B cell (primary cell): ENCODE data around the gene ARHGAP28. TPM values are rescaled to one million over a fixed set of nuclear protein-coding genes. Genes with fewer than 3 reads are reported as not detected.

Experiments used
- ATAC-seq: fragments of 200-7000 bp; cut with Tn5 transposase; one replicate; pipeline ENCODE4 v1.10.0; 2021; ENCODE audit warnings: low read depth, mild to moderate bottlenecking, moderate number of reproducible peaks, moderate library complexity
- CTCF ChIA-PET: fragments of 350-600 bp; sonication (Branson Sonifier 250); formaldehyde crosslinking; loops from one replicate; lab custom pipeline; 2021; ENCODE audit warnings: antibody characterized with exemption, inconsistent platforms; lab: Charles Lee
- POLR2A ChIA-PET: fragments of 350-600 bp; sonication (Branson Sonifier 250); formaldehyde crosslinking; loops from one replicate; lab custom pipeline; 2021; ENCODE audit warnings: antibody characterized with exemption; lab: Charles Lee
- DNase-seq: peaks from one replicate; pipeline ENCODE4 v3.0.0; 2013
- H2AFZ ChIP-seq: 2 replicates; pipeline ENCODE4 v1.6.1; 2012; ENCODE audit warnings: mild to moderate bottlenecking, low read depth, low read length; ENCODE audit not compliant: insufficient read depth, poor library complexity, severe bottlenecking
- H3K27ac ChIP-seq, 2 donors: 1 replicate in 1 of 2; 2 replicates in 1 of 2; pipeline ENCODE4 v1.5.1; 2012 to 2013; ENCODE audit warnings: low read length in 2 of 2, mild to moderate bottlenecking in 2 of 2, moderate library complexity in 1 of 2
- H3K27me3 ChIP-seq, 4 experiments: fragments of 200-600 bp in 1 of 4; sonication (generic) in 1 of 4; replicated peaks in 1 of 4; 1 replicate in 2 of 4; 2 replicates in 2 of 4; pipeline versions ENCODE4 v1.6.1 to v1.7.0; 2013 to 2016; ENCODE audit warnings: low read length in 3 of 4, mild to moderate bottlenecking in 2 of 4, mixed read lengths in 1 of 4, moderate library complexity in 1 of 4; ENCODE audit not compliant: insufficient read depth in 4 of 4, control insufficient read depth in 3 of 4; ENCODE audit errors: control extremely low read depth in 1 of 4
- H3K36me3 ChIP-seq, 2 experiments: replicated peaks in 1 of 2; 1 replicate in 1 of 2; 2 replicates in 1 of 2; pipeline versions ENCODE4 v1.6.1 to v1.7.1; 2013; ENCODE audit warnings: low read length in 1 of 2; ENCODE audit not compliant: insufficient read depth in 2 of 2, control insufficient read depth in 1 of 2; ENCODE audit errors: control extremely low read depth in 1 of 2, extremely low read depth in 1 of 2
- H3K4me1 ChIP-seq, 2 donors: fragments of 200-600 bp in 1 of 2; sonication (generic) in 1 of 2; 1 replicate in 1 of 2; 2 replicates in 1 of 2; pipeline versions ENCODE4 v1.5.1 to v1.6.1; 2013 to 2017; ENCODE audit warnings: low read length in 2 of 2; ENCODE audit not compliant: control insufficient read depth in 2 of 2, insufficient read depth in 2 of 2
- H3K4me2 ChIP-seq: replicated peaks from 2 replicates; pipeline ENCODE3; 2012; ENCODE audit warnings: mild to moderate bottlenecking, low read depth, low read length; ENCODE audit not compliant: poor library complexity, severe bottlenecking
- H3K4me3 ChIP-seq, 5 experiments: fragments of 200-600 bp in 1 of 5; sonication (generic) in 1 of 5; 1 replicate in 3 of 5; 2 replicates in 2 of 5; pipeline versions ENCODE4 v1.5.1 to v1.7.0; 2011 to 2016; ENCODE audit warnings: low read length in 4 of 5, mild to moderate bottlenecking in 4 of 5, low read depth in 2 of 5, control low read depth in 1 of 5, moderate library complexity in 1 of 5; ENCODE audit not compliant: insufficient read depth in 1 of 5; ENCODE audit errors: control extremely low read depth in 1 of 5, extremely low read depth in 1 of 5
- H3K79me2 ChIP-seq: fragments of 200-600 bp; sonication (generic); one replicate; pipeline ENCODE4 v1.6.0; 2016; ENCODE audit warnings: low read length; ENCODE audit not compliant: control insufficient read depth, insufficient read depth
- H3K9ac ChIP-seq: fragments of 200-600 bp; sonication (generic); 2 replicates; pipeline ENCODE4 v1.6.1; 2017; ENCODE audit warnings: mild to moderate bottlenecking, low read length, moderate library complexity
- H3K9me3 ChIP-seq, 3 donors: one replicate each; pipeline versions ENCODE4 v1.6.1 to v1.7.1; 2013; ENCODE audit warnings: low read length in 2 of 3; ENCODE audit not compliant: control insufficient read depth in 2 of 3, insufficient read depth in 1 of 3; ENCODE audit errors: control extremely low read depth in 1 of 3
- H4K20me1 ChIP-seq: 2 replicates; pipeline ENCODE4 v1.6.0; 2012; ENCODE audit warnings: mild to moderate bottlenecking, low read length; ENCODE audit not compliant: insufficient read depth, control insufficient read depth, poor library complexity, severe bottlenecking
- H3K27ac Mint-ChIP-seq: one replicate; pipeline ENCODE4 v1.8.0; 2021; ENCODE audit warnings: mixed read lengths
- H3K27me3 Mint-ChIP-seq: one replicate; pipeline ENCODE4 v1.8.0; 2021; ENCODE audit warnings: mixed read lengths
- H3K4me1 Mint-ChIP-seq: one replicate; pipeline ENCODE4 v1.8.0; 2021; ENCODE audit warnings: mixed read lengths
- H3K4me3 Mint-ChIP-seq: one replicate; pipeline ENCODE4 v1.8.0; 2021; ENCODE audit warnings: mixed read lengths
- H3K9me3 Mint-ChIP-seq: one replicate; pipeline ENCODE4 v1.8.0; 2022; ENCODE audit warnings: mixed read lengths; ENCODE audit not compliant: insufficient read depth
- CTCF ChIP-seq: fragments of 200-600 bp; IDR thresholded peaks from one replicate; pipeline ENCODE4 v1.8.0; 2022; ENCODE audit warnings: antibody characterized with exemption, mild to moderate bottlenecking
- EZH2 ChIP-seq: IDR thresholded peaks from 2 replicates; pipeline ENCODE4 v1.6.1; 2012; ENCODE audit warnings: borderline replicate concordance, low read depth, mild to moderate bottlenecking, moderate library complexity, low read length; ENCODE audit not compliant: insufficient read depth, poor library complexity, severe bottlenecking
- WGBS: methylation state at CpG from one replicate; pipeline ENCODE4 v1.1.5; 2013; ENCODE audit warnings: missing lambda C conversion rate; ENCODE audit not compliant: insufficient coverage; 5-methylcytosine and 5-hydroxymethylcytosine counted together
- intact Hi-C: fragments of 100-400 bp; cut with micrococcal nuclease; formaldehyde crosslinking; loops from one replicate; pipeline ENCODE4 v1.10.0; 2022
- polyA plus RNA-seq: library from polyadenylated mRNA; depleted of rRNA; stranded (reverse); fragments of >200 nt; gene quantifications from 2 replicates; pipeline ENCODE4 v1.2.3, GENCODE V29; 2012
- total RNA-seq, 2 donors: library from RNA; stranded (reverse); fragments of 120-200 nt in 1 of 2; gene quantifications; 1 replicate in 1 of 2; 2 replicates in 1 of 2; pipeline versions ENCODE4 v1.2.3 to v1.2.4, GENCODE V29; 2013 to 2022

Gene ARHGAP28
- total and polyA plus RNA-seq, 2 donors (not counting 1 experiment from before 2014, with no cell fraction given) = not detected

- DNase-seq = no peak
- no peaks in the 10 kb centered on the region for H3K27me3 ChIP-seq
- ChIA-PET CTCF (no interaction called here), POLR2A (no interaction called here)
- no peaks in the 10 kb centered on the region for H3K4me1 Mint-ChIP-seq
- H3K4me3 ChIP-seq = no peak overlapping the region
- H3K9me3 ChIP-seq = no peaks in the 10 kb centered on the region
- no peaks in the 10 kb centered on the region for H4K20me1 ChIP-seq
- no peaks in the 10 kb centered on the region for H3K9me3 Mint-ChIP-seq
- H3K9ac ChIP-seq = no peak overlapping the region
- no peaks in the 10 kb centered on the region for H3K36me3 ChIP-seq
- H3K27ac Mint-ChIP-seq = no peak overlapping the region
- no peak overlapping the region for H2AFZ ChIP-seq
- ATAC-seq = no peak
- no peak overlapping the region for H3K4me2 ChIP-seq
- no peaks in the 10 kb centered on the region for H3K79me2 ChIP-seq
- intact Hi-C loops = no loop called here
- no peak overlapping the region for H3K4me3 Mint-ChIP-seq
- TF ChIP-seq CTCF = no peak
- no peak for TF ChIP-seq EZH2
- H3K27ac ChIP-seq = no peak overlapping the region
- no peaks in the 10 kb centered on the region for H3K27me3 Mint-ChIP-seq
- H3K4me1 ChIP-seq = no peaks in the 10 kb centered on the region
These were observed 52.3 kb downstream of the ARHGAP28 start for GRCh38 chr18:6781796-6782195.

GRCh38 chr18:6782861-6783260 is 53.3 kb downstream of the ARHGAP28 start:
- H3K4me2 ChIP-seq = no peak overlapping the region
- no peak for DNase-seq
- intact Hi-C loops = no loop called here
- TF ChIP-seq CTCF = no peak
- no peak for TF ChIP-seq EZH2
- WGBS = no CpG with 5 or more reads among the region's 1 CpG
- Mint-ChIP-seq H3K9me3 (no peaks in the 10 kb centered on the region), H3K27me3 (no peaks in the 10 kb centered on the region), H3K4me1 (no peaks in the 10 kb centered on the region), H3K27ac (no peak overlapping the region), H3K4me3 (no peak overlapping the region)
- CTCF ChIA-PET = no interaction called here
- no peaks in the 10 kb centered on the region for H3K4me1 ChIP-seq
- H3K9me3 ChIP-seq = no peaks in the 10 kb centered on the region
- H4K20me1 ChIP-seq = no peaks in the 10 kb centered on the region
- H3K4me3 ChIP-seq = no peak overlapping the region
- no peak overlapping the region for H3K27ac ChIP-seq
- ATAC-seq = no peak
- POLR2A ChIA-PET = no interaction called here
- H3K36me3 ChIP-seq = no peaks in the 10 kb centered on the region
- no peak overlapping the region for H2AFZ ChIP-seq
- no peak overlapping the region for H3K9ac ChIP-seq
- H3K79me2 ChIP-seq = no peaks in the 10 kb centered on the region
- no peaks in the 10 kb centered on the region for H3K27me3 ChIP-seq
